Activated T-cell treated with anti-CD3 and anti-CD28 coated beads for 24 hours (primary cell): ENCODE data around the gene RUFY4.

Source experiments
- DNase-seq: peaks from one replicate; pipeline ENCODE4 v3.0.0-alpha.2; 2020; ENCODE audit warnings: low read depth

The RUFY4 gene, protein sequence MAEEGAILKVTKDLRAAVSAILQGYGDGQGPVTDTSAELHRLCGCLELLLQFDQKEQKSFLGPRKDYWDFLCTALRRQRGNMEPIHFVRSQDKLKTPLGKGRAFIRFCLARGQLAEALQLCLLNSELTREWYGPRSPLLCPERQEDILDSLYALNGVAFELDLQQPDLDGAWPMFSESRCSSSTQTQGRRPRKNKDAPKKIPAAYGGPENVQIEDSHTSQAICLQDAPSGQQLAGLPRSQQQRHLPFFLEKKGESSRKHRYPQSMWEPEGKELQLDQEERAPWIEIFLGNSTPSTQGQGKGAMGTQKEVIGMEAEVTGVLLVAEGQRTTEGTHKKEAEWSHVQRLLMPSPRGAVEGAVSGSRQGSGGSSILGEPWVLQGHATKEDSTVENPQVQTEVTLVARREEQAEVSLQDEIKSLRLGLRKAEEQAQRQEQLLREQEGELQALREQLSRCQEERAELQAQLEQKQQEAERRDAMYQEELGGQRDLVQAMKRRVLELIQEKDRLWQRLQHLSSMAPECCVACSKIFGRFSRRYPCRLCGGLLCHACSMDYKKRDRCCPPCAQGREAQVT

GRCh38 chr2:218068721-218069334 lies at the start of gene RUFY4:
Gene RUFY4, plus strand, starts transcription at chr2:218069253. Its CDS starts 1,353 bp downstream, at chr2:218070606.
- DNase-seq: peak; percentile 58

- DNase-seq: no peak
These were observed 49.5 kb upstream of the RUFY4 start for GRCh38 chr2:218019411-218020060.

GRCh38 chr2:218020281-218020680 lies 48.8 kb upstream of the RUFY4 start:
- no peak for DNase-seq

GRCh38 chr2:218020966-218021535 lies 48.0 kb upstream of the RUFY4 start:
- no peak for DNase-seq

DNA sequence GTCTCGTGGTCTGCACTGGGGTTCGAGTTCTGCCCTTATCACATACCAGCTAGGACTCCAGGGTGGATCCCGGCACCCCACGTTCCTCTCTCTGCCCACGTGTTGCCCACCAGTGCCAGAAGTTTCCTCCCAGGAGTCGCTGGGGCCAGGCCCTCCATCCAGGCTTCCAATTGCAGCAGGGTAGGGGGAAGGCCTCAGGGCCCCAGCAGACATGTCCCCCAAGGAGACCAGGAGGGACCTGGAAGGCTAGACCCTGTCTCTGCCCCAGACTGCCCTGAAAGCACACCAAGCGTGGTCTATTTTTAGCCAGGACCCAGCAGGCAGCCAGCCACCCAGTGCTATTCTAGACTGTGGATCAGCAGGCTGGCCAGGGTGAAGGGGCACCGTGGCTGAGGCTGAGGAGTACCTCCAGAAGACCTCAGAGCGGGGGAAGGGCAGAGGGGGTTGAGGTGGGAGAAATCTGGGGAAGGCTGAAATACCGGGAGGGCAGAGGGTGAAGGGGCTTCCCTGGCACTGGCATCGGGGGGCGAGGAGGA lies 47.4 kb upstream of the RUFY4 start:
- no peak for DNase-seq

GRCh38 chr2:218022131-218022850 lies 46.8 kb upstream of the RUFY4 start:
- DNase-seq: no peak

DNA sequence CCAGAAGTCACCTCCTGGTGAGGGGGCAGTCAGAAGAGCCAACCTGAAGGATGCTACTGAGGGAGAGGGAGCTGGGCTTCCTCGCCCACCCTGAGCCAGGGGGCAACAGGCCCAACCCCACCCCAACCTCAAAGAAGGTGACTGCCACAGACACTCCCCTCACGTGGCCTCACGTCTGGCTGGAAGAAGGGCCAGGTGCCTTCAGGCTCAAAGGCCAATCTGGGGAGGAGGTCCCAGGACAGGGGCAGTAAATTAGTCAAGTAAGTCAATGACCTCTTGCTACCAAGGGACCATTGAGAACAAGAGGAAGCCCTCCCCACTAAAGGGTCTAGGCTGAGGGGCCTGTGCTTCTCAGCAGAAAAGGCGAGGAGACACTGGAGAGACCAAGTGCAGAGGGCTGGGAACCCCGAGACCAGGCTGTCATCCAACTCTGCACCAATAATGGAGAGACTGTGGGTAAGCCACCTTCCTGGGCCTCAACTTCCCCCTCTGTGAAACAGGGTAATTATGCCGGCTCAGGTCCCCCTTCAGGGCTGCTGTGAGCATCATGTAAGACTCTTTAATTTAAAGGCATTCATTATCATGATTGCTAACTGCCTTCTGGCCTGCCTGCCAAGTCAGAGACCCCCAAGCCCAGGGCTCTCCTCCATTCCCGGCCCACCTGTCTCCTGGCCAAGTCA lies 46.1 kb upstream of the RUFY4 start:
- DNase-seq: no peak

- DNase-seq: no peak
These were observed 45.4 kb upstream of the RUFY4 start for GRCh38 chr2:218023636-218024035.

DNA sequence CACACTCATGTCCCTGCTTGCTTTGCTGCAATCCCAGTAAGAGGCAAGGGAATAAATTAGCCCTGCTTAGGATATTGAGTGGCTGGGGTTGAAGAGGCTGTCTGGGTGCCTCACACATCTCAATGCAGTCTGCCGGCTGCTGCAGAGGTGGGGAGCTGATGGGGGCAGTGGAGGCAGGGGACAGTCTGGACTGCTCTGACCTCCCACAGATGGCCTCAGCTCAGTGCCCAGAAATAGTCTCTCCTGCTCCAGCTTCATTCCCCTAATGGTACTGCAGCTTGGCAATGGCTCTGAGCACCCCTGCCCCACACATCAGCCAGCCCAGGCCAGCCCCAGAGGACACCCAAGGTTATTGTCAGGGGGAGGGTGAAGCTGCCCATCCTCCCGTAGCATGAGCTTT lies 44.7 kb upstream of the RUFY4 start:
- DNase-seq: no peak

GRCh38 chr2:218024871-218025270 lies 44.2 kb upstream of the RUFY4 start:
- no peak for DNase-seq

- no peak for DNase-seq
These were observed 42.8 kb upstream of the RUFY4 start for GRCh38 chr2:218026244-218026643.

GRCh38 chr2:218026676-218027425 lies 42.2 kb upstream of the RUFY4 start:
- no peak for DNase-seq

DNA sequence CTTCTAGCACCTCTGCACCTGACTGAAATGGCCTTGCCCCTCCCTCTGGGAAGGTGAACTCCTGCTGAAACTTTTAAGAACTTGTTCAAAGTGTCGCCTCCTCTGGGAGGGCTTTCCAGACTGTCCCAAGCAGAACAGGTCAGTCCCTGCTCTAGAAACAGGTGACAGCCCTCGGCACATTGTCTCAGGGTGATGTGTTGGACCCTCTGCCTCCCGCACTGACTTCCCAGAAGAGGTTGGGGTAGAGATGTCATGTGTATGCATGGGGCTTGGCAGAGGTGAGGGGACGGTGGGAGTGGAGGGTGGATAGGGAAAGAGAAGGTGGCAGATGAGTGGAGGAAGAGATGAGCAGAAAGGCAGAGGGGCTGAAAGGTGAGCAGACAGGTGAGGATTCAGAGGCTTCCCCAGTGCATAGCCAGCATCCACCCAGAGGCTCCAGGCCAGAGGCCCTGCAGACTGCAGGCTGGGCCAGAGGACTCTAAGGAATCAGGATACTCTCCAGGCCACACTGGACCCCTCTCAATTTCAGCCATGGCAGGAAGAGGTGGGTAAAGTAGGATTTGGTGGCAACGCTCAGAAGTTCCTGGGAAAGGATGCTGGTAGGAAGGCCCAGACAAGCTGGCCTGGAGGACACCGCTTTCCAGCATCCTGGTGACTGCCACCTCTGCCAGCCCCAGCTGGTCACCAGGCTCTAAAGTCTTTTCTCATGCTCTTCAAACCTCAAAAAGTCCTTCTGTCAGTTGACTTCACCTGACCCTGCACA lies 41.4 kb upstream of the RUFY4 start:
- DNase-seq: no peak

GRCh38 chr2:218028189-218028495 lies 40.9 kb upstream of the RUFY4 start:
- DNase-seq: no peak

- no peak for DNase-seq
These were observed 40.3 kb upstream of the RUFY4 start for GRCh38 chr2:218028562-218029348.

DNA sequence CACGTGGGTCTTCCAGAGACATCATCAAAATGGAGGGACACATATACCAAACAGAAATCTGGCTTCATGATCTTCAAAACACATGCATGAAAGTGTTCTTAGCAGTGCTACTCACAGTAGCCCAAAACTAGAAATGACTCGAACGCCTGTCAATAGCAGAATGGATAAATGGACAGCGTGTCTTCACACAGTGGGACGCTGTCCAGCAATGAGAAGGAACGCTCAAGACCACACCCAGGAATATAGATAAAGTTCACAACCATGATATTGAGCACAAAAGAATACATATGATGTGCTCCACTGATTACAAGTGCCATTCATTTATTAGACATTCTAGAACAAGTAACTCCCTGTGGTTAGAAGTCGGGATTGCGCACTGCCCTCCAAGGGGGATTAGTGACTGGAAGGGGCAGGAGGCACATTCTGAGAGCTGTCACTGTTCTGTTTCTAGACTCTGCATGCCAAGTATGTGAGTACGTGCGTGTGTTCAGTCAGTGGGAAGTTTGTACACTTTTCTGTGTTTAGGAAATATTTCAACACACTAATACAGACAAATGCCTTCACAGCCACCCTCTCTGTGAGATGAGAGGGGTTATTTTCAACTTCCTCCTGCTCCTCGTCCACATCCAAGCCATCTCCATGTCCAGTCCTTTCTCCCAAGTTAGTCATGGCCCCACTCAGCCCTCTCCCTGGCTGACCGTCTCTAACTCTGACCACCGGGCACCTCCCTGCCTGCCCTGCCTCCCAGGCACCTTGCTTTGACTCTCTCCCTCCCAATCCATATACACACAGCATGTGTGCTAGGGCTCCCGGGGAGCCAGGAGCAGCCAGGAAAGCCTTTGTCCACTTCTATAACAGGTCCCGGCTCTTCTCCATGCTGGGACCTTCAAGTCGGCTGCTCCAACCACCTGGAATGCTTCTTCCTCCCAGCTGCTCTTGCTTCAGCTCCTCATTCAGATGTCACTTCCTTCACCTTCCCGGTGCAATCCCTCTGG lies 39.4 kb upstream of the RUFY4 start:
- DNase-seq: no peak

DNA sequence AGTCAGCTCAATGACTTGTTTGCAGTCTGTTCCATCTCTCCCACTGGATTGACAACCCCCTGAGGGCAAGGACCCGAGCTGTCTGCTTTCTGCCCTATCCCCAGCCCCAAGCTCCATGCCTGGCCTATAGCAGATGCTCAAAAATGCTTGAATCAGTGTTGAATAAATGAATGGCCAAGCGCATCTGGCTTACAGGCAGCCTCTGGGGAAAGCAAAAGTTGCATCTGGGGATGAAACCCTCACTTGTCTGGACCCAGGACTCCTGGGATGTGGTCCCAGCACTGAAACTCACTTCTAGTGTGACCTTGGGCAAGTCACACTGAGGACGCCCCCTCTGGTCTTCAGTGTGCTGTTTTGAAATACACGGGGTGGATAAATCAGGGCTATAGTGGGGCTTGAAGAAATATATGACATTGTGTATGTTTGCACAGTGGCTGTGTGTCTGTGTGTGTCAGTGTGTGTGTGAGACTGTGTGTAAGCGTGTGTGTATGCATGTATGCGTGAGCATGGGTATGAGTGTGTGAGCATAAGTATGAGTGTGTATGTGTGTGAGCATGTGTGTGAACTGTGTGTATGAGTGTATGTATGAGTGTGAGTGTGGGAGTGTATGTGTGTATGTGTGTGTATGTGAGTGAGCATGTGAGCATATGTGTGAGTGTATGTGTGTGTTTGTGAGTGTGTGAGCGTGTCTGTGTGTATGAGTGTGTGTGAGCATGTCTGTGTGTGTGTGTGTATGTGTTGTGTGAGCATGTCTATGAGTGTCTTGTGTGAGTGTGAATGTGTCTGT lies 38.5 kb upstream of the RUFY4 start:
- no peak for DNase-seq
